HG03135 (cell line): ENCODE data around the gene TMLHE.
"Not testable (repeated sequence)": the region's sequence is repeated elsewhere in the genome, so short reads cannot be mapped to it uniquely, and the experiment has no call there.

Experiments
- ATAC-seq: cut with Tn5 transposase; IDR thresholded peaks from one replicate; pipeline ENCODE4 v1.9.1; 2021; ENCODE audit warnings: mild to moderate bottlenecking, moderate library complexity; ENCODE audit not compliant: unreplicated experiment

Gene TMLHE

GRCh38 chrX:155505296-155505695, 107.5 kb downstream of the TMLHE start:
- no peak for ATAC-seq

DNA sequence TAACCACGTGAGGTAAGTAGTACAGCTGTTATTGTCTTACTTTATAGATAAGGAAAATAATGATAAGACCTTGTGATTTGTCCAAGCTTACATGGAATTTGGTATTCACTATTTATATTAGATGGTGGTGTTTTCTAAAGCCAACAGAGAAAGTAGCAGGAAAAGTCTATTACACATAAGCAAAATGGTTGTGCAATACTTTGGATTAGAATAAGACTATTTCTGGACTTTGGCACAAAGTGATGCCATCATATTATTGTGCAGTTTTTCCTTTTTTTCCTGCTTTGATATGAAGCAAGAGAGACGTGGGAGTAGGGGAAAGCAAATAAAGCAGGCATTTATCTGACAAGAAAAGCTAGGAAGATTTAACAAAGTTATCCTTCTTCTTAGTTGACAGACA, 117.6 kb downstream of the TMLHE start:
- not testable (repeated sequence) for ATAC-seq

- not testable (repeated sequence) for ATAC-seq
Observed at GRCh38 chrX:155491421-155491820, 121.3 kb downstream of the TMLHE start.

DNA sequence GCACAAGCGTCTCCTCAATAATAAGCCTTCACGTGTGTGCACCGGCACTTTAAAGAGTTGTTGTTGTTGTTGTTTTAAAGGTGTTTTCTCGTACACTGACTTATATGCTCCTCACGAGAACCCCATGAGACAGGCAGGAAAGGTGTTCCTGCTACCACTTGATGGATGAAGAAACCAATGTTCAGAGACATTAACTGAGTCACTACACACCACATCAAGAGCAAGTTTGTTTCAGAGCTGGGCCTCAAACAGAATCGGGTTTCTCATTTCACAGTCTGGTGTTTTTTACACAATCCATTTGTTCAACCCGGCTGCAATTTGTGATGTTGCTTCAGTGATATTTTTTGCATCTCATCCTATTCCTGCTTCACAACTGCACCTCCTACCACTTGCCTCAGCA, 135.6 kb downstream of the TMLHE start:
- not testable (repeated sequence) for ATAC-seq

DNA sequence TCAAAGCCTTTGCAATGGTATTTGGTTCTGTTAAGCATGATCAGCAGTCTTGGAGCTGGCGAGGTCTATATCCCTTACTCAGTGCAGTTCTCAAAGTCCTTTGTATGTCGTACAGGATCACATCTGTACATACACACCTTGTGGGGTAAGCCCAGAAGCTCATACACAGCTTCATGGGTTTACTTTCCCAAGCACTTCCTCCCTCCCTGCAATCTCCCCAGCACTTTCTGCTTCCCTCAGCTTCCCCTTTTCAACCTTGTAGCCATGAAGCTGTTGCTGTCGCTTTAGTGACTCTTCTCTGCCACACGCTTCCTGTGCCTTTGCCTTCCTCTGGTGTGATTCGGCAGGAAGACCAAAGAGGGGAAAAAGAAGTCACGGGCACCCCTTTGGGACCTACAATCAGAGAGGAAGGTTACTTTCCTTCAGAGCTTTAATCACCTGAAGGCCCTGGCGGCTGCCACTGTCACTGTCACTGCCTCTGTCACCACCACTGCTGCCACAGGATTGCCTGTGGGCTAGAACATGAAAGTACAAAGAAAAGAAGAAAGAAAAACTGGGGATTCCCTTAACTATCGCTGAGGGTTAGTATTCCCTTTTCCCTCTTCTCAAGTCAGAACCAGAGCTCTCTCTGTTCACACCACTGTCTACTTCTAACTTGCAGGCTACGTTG, 146.3 kb downstream of the TMLHE start:
- ATAC-seq, result peak; percentile 77

DNA sequence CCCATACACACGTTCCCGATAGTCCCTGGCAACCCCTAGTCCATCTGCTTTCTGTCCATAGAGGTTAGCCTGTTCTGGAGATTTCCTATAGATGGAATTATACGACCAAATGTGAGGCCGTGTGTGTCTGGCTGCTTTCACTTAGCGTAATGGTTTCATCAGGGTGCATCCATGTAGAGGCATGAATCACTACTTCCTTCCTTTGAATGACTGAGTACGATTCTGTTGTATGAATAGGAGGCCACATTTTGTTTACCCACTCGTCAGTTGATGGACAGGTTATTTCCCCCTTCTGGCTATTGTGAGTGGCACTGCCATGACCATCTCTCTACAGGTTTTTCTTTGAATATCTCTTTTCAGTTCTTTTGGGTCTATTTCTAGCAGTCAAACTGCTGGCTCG, 152.3 kb downstream of the TMLHE start:
- not testable (repeated sequence) for ATAC-seq

- ATAC-seq, result peak; percentile 75
Observed at GRCh38 chrX:155458471-155458870, 154.3 kb downstream of the TMLHE start, which contains the start of gene F8A3. F8A3 (minus strand) TSS chrX:155458620; CDS start chrX:155458600, 20 bp downstream.

DNA sequence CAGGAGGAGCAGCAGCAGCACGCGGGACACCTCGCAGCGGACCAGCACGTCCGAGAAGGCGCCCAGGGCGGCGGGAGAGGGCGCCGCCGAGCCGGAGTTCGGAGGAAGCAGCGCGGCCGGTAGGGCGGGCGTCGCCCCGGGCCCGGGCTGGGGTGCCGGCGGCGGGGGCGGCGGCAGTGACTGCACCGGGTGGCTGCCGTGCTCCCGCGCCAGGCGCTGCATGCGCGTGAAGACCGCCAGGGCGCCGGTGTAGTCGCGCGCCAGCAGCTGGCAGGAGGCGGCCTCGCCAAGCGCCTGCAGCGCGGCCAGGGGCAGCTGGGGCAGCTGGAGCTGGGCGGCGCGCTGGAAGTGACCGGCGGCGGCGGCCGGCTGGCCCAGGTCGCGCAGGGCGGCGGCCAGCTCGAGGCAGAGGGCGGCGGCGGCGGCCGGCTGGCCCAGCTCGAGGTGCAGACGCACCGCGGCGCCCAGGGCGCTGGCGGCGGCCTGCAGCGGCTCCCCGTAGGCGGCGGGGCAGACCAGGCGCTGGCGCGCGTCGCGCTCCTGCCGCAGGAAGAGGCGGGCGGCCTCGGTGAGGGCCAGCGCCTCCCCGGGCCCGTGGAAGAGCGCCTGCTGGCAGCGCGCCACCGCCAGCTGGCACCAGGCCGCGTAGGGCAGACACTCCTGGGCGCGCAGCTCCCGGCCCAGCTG, 154.8 kb downstream of the TMLHE start:
- ATAC-seq, result peak; percentile 54

DNA sequence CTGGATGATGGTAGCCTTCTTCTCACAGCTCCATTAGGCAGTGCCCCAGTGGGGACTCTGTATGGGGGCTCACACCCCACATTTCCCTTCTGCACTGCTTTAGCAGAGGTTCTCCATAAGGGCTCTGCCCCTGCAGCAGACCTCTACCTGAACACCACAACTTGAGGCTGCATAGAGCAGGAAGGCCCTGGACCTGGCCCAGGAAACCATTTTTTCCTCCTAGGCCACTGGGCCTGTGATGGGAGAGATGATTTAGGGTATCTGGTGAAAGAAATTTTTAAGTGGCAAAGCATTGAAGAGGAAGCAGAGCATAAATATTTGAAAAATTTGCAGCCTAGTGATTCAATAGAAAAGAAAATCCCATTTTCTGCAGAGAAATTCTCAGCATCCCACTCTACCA, 171.7 kb downstream of the TMLHE start:
- no peak for ATAC-seq
